Measurements from ENCODE around the gene SLC20A1. TPM values are rescaled to one million over a fixed set of nuclear protein-coding genes. Genes with fewer than 3 reads are reported as not detected.

Gene SLC20A1
- total RNA-seq, 1 donor from 2014 or later, result 101 TPM

DNA sequence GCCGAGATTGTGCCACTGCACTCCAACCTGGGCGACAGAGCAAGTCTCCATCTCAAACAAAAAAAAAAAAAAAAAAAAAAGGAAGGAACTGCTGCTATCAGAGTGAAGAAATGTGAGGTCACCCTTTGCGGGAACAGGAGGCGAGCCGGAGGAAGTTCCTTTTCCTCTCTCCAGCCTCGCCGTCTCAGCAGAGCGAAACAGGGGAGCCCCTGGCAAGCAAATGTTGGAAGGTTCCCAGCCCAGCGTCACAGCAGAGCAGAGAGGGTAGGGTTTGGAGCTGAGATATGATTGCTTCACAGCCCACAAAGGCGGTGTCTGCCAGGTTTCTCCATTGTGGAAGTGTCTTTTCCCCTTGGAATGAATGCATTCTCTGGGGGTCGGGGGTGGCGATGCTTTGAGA, 28.5 kb downstream of the SLC20A1 start:
- Histone ChIP-seq H3K36me3 (ENCODE audit: control insufficient read depth, insufficient read depth, low read length) (no peaks in the 10 kb centered on the region), H3K27me3 (ENCODE audit: control insufficient read depth, insufficient read depth, low read length) (no peaks in the 10 kb centered on the region), H3K4me3 (ENCODE audit: low read depth, low read length) (no peak overlapping the region)
- TF ChIP-seq, protein P1, sequence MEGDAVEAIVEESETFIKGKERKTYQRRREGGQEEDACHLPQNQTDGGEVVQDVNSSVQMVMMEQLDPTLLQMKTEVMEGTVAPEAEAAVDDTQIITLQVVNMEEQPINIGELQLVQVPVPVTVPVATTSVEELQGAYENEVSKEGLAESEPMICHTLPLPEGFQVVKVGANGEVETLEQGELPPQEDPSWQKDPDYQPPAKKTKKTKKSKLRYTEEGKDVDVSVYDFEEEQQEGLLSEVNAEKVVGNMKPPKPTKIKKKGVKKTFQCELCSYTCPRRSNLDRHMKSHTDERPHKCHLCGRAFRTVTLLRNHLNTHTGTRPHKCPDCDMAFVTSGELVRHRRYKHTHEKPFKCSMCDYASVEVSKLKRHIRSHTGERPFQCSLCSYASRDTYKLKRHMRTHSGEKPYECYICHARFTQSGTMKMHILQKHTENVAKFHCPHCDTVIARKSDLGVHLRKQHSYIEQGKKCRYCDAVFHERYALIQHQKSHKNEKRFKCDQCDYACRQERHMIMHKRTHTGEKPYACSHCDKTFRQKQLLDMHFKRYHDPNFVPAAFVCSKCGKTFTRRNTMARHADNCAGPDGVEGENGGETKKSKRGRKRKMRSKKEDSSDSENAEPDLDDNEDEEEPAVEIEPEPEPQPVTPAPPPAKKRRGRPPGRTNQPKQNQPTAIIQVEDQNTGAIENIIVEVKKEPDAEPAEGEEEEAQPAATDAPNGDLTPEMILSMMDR (IDR thresholded peaks at IDR 0.05; ENCODE audit: insufficient read depth, low read length, poor library complexity, severe bottlenecking), result no peak
- DNase-seq (ENCODE audit: low read depth), result no peak

GRCh38 chr2:112679484-112679883, 33.7 kb downstream of the SLC20A1 start:
- H3K4me3 ChIP-seq (ENCODE audit: low read depth, low read length), result no peak overlapping the region
- no peaks in the 10 kb centered on the region for H3K36me3 ChIP-seq (ENCODE audit: control insufficient read depth, insufficient read depth, low read length)
- TF ChIP-seq, protein P1 (IDR thresholded peaks at IDR 0.05; ENCODE audit: insufficient read depth, low read length, poor library complexity, severe bottlenecking), result no peak
- no peak for DNase-seq (ENCODE audit: low read depth)
- no peaks in the 10 kb centered on the region for H3K27me3 ChIP-seq (ENCODE audit: control insufficient read depth, insufficient read depth, low read length)

DNA sequence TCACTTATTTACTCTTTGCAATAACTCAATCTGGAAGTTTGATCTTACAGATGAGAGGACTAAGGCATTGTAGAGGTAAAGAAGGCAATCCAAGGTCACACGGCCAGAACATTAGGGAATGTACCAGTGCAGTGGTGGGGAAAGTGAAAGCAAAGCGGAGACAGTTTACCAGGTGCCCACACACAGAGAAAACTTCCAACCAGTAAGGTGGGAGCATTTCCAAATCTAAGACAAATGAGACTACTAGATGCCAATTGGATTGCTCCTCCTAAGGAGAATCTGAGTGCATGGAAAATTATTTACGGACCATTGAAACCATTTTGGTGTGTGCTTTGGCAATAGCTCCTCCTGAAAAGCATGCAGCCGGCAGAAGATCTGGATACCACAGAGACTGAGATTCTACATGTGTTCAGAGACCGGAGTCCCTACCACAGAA, 34.9 kb downstream of the SLC20A1 start:
- no peak overlapping the region for H3K4me3 ChIP-seq (ENCODE audit: low read depth, low read length)
- no peaks in the 10 kb centered on the region for H3K27me3 ChIP-seq (ENCODE audit: control insufficient read depth, insufficient read depth, low read length)
- TF ChIP-seq, protein P1 (IDR thresholded peaks at IDR 0.05; ENCODE audit: insufficient read depth, low read length, poor library complexity, severe bottlenecking), result no peak
- DNase-seq (ENCODE audit: low read depth), result no peak
- H3K36me3 ChIP-seq (ENCODE audit: control insufficient read depth, insufficient read depth, low read length), result no peaks in the 10 kb centered on the region

- no peaks in the 10 kb centered on the region for H3K27me3 ChIP-seq (ENCODE audit: control insufficient read depth, insufficient read depth, low read length)
- TF ChIP-seq, protein P1 (IDR thresholded peaks at IDR 0.05; ENCODE audit: insufficient read depth, low read length, poor library complexity, severe bottlenecking), result no peak
- DNase-seq (ENCODE audit: low read depth), result no peak
- no peaks in the 10 kb centered on the region for H3K36me3 ChIP-seq (ENCODE audit: control insufficient read depth, insufficient read depth, low read length)
- H3K4me3 ChIP-seq (ENCODE audit: low read depth, low read length), result no peak overlapping the region
These were observed 36.4 kb downstream of the SLC20A1 start for GRCh38 chr2:112682101-112682500.

- Histone ChIP-seq H3K36me3 (ENCODE audit: control insufficient read depth, insufficient read depth, low read length) (no peaks in the 10 kb centered on the region), H3K4me3 (ENCODE audit: low read depth, low read length) (no peak overlapping the region), H3K27me3 (ENCODE audit: control insufficient read depth, insufficient read depth, low read length) (no peaks in the 10 kb centered on the region)
- TF ChIP-seq, protein P1 (IDR thresholded peaks at IDR 0.05; ENCODE audit: insufficient read depth, low read length, poor library complexity, severe bottlenecking), result no peak
- DNase-seq (ENCODE audit: low read depth), result no peak
These were observed 38.0 kb downstream of the SLC20A1 start for GRCh38 chr2:112683550-112684414.

- Histone ChIP-seq H3K27me3 (ENCODE audit: control insufficient read depth, insufficient read depth, low read length) (no peaks in the 10 kb centered on the region), H3K4me3 (ENCODE audit: low read depth, low read length) (no peak overlapping the region), H3K36me3 (ENCODE audit: control insufficient read depth, insufficient read depth, low read length) (no peaks in the 10 kb centered on the region)
- TF ChIP-seq, protein P1 (IDR thresholded peaks at IDR 0.05; ENCODE audit: insufficient read depth, low read length, poor library complexity, severe bottlenecking), result no peak
- DNase-seq (ENCODE audit: low read depth), result no peak
These were observed 38.7 kb downstream of the SLC20A1 start for GRCh38 chr2:112684415-112684775.

Measured in kidney epithelial cell (primary cell).